ENCODE results near the gene S100A16.

Gene S100A16

GRCh38 chr1:153609585-153609907 is 3.4 kb downstream of the S100A16 start:
- TF ChIP-seq, protein P1, sequence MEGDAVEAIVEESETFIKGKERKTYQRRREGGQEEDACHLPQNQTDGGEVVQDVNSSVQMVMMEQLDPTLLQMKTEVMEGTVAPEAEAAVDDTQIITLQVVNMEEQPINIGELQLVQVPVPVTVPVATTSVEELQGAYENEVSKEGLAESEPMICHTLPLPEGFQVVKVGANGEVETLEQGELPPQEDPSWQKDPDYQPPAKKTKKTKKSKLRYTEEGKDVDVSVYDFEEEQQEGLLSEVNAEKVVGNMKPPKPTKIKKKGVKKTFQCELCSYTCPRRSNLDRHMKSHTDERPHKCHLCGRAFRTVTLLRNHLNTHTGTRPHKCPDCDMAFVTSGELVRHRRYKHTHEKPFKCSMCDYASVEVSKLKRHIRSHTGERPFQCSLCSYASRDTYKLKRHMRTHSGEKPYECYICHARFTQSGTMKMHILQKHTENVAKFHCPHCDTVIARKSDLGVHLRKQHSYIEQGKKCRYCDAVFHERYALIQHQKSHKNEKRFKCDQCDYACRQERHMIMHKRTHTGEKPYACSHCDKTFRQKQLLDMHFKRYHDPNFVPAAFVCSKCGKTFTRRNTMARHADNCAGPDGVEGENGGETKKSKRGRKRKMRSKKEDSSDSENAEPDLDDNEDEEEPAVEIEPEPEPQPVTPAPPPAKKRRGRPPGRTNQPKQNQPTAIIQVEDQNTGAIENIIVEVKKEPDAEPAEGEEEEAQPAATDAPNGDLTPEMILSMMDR (IDR thresholded peaks at IDR 0.05; ENCODE audit: low read depth, low read length), result no peak
- no peak for DNase-seq (ENCODE audit: extremely low read depth, low read depth)

- TF ChIP-seq, protein P1 (IDR thresholded peaks at IDR 0.05; ENCODE audit: low read depth, low read length), result no peak
- DNase-seq (ENCODE audit: extremely low read depth, low read depth), result peak; percentile 58
Measured at GRCh38 chr1:153608742-153609584, 4.0 kb downstream of the S100A16 start.

GRCh38 chr1:153608089-153608682 is 4.8 kb downstream of the S100A16 start:
- DNase-seq (ENCODE audit: extremely low read depth, low read depth), result no peak
- TF ChIP-seq, protein P1 (IDR thresholded peaks at IDR 0.05; ENCODE audit: low read depth, low read length), result no peak

- TF ChIP-seq, protein P1 (IDR thresholded peaks at IDR 0.05; ENCODE audit: low read depth, low read length), result no peak
- DNase-seq (ENCODE audit: extremely low read depth, low read depth), result no peak
Measured at GRCh38 chr1:153607381-153607780, 5.6 kb downstream of the S100A16 start.

DNA sequence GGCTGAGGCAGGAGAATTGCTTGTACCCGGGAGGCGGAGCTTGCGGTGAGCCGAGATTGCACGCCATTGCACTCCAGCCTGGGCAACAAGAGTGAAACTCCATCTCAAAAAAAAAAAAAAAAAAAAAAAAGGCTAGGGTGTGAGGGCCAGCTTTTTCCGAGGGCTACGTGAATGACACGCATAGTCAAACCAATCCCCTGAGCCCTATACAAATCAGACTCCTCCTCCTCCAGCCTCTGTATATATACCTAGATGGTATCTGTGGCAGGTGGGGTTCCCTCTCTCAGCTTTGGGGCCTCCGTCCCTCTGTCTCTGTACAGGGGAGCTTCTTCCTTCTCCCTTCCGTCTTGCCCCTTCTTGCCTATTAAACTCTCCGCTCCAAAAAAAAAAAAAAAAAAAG is 6.7 kb downstream of the S100A16 start:
- no peak for DNase-seq (ENCODE audit: extremely low read depth, low read depth)
- TF ChIP-seq, protein P1 (IDR thresholded peaks at IDR 0.05; ENCODE audit: low read depth, low read length), result no peak

GRCh38 chr1:153602749-153603148 is 10.2 kb downstream of the S100A16 start:
- TF ChIP-seq, protein P1 (IDR thresholded peaks at IDR 0.05; ENCODE audit: low read depth, low read length), result no peak
- DNase-seq (ENCODE audit: extremely low read depth, low read depth), result no peak

DNA sequence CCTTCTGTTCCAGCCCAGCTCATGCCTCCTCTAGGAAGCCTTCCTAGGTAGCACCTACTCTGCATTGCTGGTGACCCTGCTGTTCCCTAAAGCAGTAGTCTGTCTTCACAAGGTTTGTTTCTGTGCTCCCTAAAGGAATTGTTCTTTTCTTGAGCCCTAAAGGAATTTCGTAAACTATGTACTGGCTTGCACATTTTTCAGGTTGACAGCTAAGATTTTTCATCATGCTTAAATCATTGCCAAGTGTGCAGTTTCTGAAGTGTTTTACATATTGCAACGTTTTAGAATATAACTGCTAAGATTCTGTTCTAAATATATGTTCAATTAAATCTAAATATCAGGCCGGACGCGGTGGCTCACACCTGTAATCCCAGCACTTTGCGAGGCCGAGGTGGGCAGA is 13.1 kb downstream of the S100A16 start:
- DNase-seq (ENCODE audit: extremely low read depth, low read depth), result no peak
- TF ChIP-seq, protein P1 (IDR thresholded peaks at IDR 0.05; ENCODE audit: low read depth, low read length), result no peak
